ENCODE results near the gene RAP1B. TPM values are rescaled to one million over a fixed set of nuclear protein-coding genes. Genes with fewer than 3 reads are reported as not detected.

RAP1B gene
- total and polyA plus RNA-seq, 2 of the 13 experiments (the other 11 are each of a cell fraction or from before 2014, with no cell fraction given) = 71.1 to 92.7 TPM

DNA sequence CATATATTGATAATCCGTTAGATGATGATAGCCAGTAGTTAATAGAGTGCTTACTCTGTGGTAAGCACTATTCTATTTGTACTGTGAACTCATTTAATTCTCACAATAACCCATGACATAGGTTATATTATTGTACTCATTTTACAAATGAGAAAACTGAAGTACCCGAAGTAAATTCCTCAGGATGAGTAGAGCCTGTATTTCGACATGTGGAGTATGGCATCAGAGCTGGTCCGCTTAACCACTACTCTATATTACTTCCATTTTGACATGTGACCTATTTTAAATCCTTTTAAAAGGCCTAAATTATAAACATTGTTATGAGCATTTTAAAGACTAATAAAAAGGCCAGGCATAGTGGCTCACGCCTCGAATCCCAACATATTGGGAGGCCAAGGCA lies 8.0 kb upstream of the RAP1B start (continued):
- TF ChIP-seq ZNF790 (CRISPR knock-in tag; IDR thresholded peaks at IDR 0.05; ENCODE audit: borderline replicate concordance) = no peak

DNA sequence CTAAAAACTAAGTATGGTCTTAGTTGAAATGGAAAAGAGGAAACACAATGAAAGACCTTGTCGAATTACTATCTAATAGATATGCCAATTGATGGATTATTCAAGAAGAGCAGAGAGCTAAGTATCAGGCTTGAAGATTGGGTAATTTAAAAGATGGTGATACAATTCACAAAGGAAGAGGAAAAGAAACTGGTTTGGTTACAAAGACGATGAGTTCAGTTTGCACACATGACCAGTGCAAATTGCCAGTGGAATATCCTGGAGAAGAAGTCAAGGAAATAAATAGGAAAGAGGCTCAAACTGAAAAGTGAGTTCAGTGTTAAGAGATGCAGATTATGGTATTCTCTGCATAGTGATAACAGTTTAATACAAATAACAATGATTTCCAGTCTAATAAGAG lies 2.5 kb upstream of the RAP1B start:
- Histone ChIP-seq H3K79me2 (ENCODE audit: insufficient read depth, low read length) (peaks cover 20% of the 10 kb centered on the region), H3K27ac (ENCODE audit: extremely low read length, insufficient read depth, low read length) (no peak overlapping the region), H2AFZ (ENCODE audit: low read length) (no peak overlapping the region), H3K36me3 (replicated peaks in 1 of 2; ENCODE audit: control insufficient read depth in 1 of 2, insufficient read depth in 2 of 2, low read length in 2 of 2) (no peaks in the 10 kb centered on the region), H3K9ac (ENCODE audit: insufficient read depth, low read depth, low read length) (no peak overlapping the region), H3K9me3 (ENCODE audit: low read length) (no peaks in the 10 kb centered on the region), H3K27me3 (ENCODE audit: control insufficient read depth in 1 of 2, insufficient read depth in 2 of 2, low read length in 2 of 2) (no peaks in the 10 kb centered on the region; a peak in 1 of 5 replicates), H3K4me2 (ENCODE audit: low read depth, low read length) (no peak overlapping the region), H3K4me3 (replicated peaks in 1 of 3; ENCODE audit: insufficient read depth in 1 of 3, low read depth in 2 of 3, low read length in 3 of 3) (no peak overlapping the region), H3K4me1 (ENCODE audit: insufficient read depth, low read length) (peaks cover 17% of the 10 kb centered on the region), H4K20me1 (ENCODE audit: insufficient read depth, low read length) (peaks cover 12% of the 10 kb centered on the region)
- no peak for DNase-seq (ENCODE audit: low spot score)
- ChIA-PET POLR2A (no interaction called here), CTCF (ENCODE audit: low intra/inter-chr PET ratio, low total read pairs) (no interaction called here)
- 73% methylated on average over 2 of the region's 2 CpGs for WGBS (ENCODE audit: low lambda C conversion rate)
- FAIRE-seq = no peak
- in situ Hi-C loops (cut with HindIII; ENCODE audit: extremely low pct_ligation_motif_present, low pct_unique_long_range_greater_than_20kb) (no loop called here), intact Hi-C loops (cut with micrococcal nuclease; ENCODE audit: unreplicated experiment) (no loop called here)
- no TSS peak for BruUV-seq (replicated peaks)
- ATAC-seq = no peak
- TF ChIP-seq ZNF775 (CRISPR knock-in tag; IDR thresholded peaks at IDR 0.05; ENCODE audit: borderline replicate concordance) (no peak), ARNT (IDR thresholded peaks at IDR 0.05) (no peak), ZNF652 (CRISPR knock-in tag; IDR thresholded peaks at IDR 0.05; ENCODE audit: borderline replicate concordance, low read depth) (no peak), POLR2AphosphoS5 (IDR thresholded peaks at IDR 0.05; ENCODE audit: low read depth, low read length) (no peak), REST (IDR thresholded peaks at IDR 0.05; ENCODE audit: borderline replicate concordance in 1 of 2, low read depth in 1 of 2, low read length in 2 of 2) (no peak), YEATS4 (CRISPR knock-in tag; IDR thresholded peaks at IDR 0.05; ENCODE audit: borderline replicate concordance) (no peak), CEBPB (IDR thresholded peaks at IDR 0.05; ENCODE audit: borderline replicate concordance, low read depth, low read length) (no peak), ZMYM3 (CRISPR knock-in tag; IDR thresholded peaks at IDR 0.05) (no peak), ARID2 (CRISPR knock-in tag; IDR thresholded peaks at IDR 0.05; ENCODE audit: borderline replicate concordance) (no peak), KIAA2018 (CRISPR knock-in tag; IDR thresholded peaks at IDR 0.05; ENCODE audit: borderline replicate concordance) (no peak)

Data from HepG2 (cell line).